GM13976 (cell line): Measurements from ENCODE around the gene CD93.

Experiments used
- DNase-seq: peaks from one replicate; pipeline ENCODE4 v3.0.0; 2012; ENCODE audit warnings: low spot score
- in situ Hi-C: fragments of 300-500 bp; cut with MboI; formaldehyde crosslinking; loops from one replicate; pipeline ENCODE4 v1.12.0; 2022; ENCODE audit warnings: low sequenced_read_pairs, mixed read lengths, inconsistent platforms; ENCODE audit not compliant: unreplicated experiment
- TF ChIP-seq, protein P1 (sequence below): IDR thresholded peaks from 2 replicates; pipeline ENCODE4 v1.5.1; 2012; ENCODE audit warnings: borderline replicate concordance, mild to moderate bottlenecking; ENCODE audit not compliant: insufficient read depth; ENCODE audit errors: extremely low read depth, missing control alignments, control extremely low read depth

The CD93 gene, protein sequence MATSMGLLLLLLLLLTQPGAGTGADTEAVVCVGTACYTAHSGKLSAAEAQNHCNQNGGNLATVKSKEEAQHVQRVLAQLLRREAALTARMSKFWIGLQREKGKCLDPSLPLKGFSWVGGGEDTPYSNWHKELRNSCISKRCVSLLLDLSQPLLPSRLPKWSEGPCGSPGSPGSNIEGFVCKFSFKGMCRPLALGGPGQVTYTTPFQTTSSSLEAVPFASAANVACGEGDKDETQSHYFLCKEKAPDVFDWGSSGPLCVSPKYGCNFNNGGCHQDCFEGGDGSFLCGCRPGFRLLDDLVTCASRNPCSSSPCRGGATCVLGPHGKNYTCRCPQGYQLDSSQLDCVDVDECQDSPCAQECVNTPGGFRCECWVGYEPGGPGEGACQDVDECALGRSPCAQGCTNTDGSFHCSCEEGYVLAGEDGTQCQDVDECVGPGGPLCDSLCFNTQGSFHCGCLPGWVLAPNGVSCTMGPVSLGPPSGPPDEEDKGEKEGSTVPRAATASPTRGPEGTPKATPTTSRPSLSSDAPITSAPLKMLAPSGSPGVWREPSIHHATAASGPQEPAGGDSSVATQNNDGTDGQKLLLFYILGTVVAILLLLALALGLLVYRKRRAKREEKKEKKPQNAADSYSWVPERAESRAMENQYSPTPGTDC

DNA sequence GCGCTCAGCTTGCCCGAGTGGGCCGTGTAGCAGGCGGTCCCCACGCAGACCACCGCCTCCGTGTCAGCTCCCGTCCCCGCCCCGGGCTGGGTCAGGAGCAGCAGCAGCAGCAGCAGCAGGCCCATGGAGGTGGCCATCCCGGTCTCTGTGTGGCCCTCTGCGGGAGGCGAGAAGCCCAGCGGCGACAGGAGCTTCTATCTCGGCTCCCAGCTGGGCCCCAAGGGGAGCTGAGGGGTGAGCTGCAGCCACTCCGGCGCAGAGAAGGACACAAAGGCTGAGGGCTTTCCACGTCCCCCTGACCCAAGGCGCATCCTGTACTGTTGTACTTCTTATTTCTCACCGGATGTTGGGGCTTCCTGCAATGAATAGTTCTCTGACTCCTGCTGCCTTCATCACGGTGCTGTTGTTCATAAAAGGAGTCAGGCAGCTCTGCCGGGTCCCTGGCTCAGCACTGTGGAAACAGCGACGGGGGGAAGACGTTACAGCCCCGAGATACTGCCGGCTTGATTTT lies at the start of gene CD93:
TSS of gene CD93 (minus strand) at position 269 of the 511 bp plus-strand sequence. CDS start at position 137, 132 bp downstream.
- in situ Hi-C loops = no loop called here
- TF ChIP-seq, protein P1, sequence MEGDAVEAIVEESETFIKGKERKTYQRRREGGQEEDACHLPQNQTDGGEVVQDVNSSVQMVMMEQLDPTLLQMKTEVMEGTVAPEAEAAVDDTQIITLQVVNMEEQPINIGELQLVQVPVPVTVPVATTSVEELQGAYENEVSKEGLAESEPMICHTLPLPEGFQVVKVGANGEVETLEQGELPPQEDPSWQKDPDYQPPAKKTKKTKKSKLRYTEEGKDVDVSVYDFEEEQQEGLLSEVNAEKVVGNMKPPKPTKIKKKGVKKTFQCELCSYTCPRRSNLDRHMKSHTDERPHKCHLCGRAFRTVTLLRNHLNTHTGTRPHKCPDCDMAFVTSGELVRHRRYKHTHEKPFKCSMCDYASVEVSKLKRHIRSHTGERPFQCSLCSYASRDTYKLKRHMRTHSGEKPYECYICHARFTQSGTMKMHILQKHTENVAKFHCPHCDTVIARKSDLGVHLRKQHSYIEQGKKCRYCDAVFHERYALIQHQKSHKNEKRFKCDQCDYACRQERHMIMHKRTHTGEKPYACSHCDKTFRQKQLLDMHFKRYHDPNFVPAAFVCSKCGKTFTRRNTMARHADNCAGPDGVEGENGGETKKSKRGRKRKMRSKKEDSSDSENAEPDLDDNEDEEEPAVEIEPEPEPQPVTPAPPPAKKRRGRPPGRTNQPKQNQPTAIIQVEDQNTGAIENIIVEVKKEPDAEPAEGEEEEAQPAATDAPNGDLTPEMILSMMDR = no peak
- peak; percentile 58 for DNase-seq

DNA sequence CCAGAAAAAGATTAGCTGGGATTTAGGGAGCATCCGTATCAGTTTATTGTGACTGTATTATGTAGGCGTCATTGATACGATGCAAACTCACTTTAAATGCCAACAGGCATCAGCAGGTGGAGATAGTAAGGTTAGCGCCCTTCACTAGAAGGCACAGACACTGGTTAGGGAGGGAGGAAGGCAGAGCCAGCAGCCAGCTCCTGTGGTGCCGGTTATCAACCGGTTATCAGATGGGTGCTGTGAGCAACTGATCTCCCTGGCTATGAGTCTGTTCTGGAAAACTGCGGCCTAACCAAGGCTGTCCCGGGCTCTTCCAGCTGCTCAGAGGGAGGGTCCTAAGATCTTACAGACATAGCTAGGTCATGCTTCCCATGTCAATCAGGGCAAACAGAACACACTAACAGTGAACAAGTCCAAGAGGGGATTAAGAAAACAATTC lies 47.5 kb upstream of the CD93 start:
- DNase-seq = no peak
- in situ Hi-C loops = no loop called here
- TF ChIP-seq, protein P1 = no peak

DNA sequence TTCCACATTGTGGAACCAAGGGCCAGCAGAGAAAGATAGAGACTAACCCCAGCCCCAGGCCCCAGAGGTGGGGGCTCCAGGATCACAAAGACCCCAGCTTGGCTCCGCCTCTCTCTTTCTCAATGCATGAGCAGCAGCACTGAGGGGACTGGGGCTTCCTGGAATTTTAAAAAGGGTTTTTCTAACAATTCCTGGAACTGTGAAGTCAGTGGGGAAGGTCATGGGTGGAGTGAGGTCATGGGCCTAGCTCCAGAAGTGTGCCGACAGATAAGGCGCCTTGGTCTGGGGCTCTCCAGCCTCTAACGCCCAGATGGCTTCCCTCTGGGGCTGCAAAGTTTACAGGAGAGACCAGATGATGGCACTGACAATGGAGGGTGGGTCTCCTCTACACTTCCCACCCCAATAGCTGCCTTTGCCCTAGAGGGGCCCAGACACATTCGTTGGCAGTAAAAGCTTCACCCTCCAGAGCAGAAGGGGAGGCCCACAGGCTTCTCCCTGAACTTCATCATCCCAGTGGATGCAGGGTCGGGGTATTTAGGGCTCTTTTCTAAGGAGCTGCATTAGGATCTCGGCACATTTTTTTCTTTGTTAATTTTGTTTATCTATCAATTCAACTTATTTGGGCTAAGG lies 46.9 kb upstream of the CD93 start:
- TF ChIP-seq, protein P1 = no peak
- in situ Hi-C loops = no loop called here
- DNase-seq = no peak

DNA sequence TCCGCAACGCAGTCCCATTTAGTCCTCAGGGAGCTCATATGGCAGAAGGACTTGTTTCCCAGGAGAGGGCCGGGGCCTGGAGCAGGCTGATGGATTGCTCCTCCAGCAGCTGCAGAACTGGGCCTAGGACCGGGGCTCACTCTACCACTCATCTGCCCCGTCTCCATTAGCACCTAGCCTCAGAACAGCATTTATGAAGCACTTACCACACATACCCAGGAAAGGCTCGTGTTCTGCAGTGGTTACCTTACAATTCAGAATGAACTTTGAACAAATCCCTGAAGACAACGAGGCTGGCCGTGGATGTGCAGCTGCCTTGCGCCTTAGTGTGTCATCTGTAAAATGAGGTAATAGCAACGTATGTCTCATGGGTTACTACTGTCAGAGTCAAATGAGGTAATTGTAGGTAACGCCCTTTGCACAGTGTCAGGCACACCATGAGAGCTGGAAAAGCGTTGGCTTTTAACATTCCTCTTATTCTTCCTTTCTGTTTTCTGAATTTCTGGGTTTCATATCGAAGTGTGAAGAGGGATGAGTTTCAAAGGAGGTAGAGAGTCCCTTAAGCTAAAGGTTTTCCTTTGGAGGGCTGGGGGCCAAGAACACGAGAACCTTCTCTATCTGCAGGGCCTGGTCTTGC lies 46.3 kb upstream of the CD93 start:
- in situ Hi-C loops = no loop called here
- TF ChIP-seq, protein P1 = no peak
- no peak for DNase-seq

DNA sequence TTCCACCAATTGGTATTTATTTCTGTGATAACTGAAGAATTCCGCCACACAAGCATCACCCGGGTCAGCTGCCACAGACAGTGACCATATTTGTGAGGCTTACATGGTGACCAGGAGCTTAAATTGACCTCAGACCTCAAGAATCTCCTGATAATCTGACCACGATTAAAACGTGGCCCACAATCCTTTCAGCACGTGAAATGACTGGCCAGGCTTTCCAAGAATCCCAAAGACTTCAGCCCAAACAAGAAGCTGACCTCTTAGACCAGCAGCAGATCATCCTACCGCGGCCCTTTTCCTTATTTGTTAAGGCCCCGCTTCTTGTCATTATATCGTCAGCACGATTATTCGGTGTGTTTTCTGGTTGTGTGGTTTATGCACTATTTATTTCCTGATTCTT lies 45.6 kb upstream of the CD93 start:
- in situ Hi-C loops = no loop called here
- DNase-seq = no peak
- TF ChIP-seq, protein P1 = no peak

DNA sequence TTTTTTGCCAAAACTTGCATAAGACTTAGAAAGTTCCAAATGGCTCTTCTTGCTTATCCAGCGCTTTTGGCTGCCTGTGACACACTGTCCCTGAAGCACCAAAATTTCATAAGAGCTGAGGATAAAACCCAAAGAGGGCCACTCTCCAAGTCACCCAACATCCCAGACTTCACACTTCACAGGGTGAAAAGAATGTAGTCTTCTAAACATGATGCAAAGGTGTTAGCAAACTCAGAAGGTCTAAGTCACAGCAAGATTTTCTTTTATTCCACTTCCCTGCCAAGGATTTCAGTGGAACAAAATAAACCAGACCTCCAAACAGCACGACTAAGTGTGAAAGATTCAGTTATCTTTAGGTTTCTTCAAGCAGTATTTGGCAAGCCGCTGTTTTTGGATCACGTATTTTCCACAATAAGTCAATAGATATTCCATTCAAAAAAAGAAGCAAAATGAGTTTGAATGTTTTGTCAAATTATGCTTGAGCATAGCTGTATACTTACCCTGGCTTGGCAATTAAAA lies 44.6 kb upstream of the CD93 start:
- no peak for DNase-seq
- in situ Hi-C loops = no loop called here
- TF ChIP-seq, protein P1 = no peak
